Activated CD4-positive, alpha-beta T cell treated with anti-CD3 and anti-CD28 coated beads, Interleukin-2, amount 50 U/mL, for 24 hours (primary cell): ENCODE data around the gene HORMAD2.

Experiments used
- DNase-seq, 2 donors: peaks; one replicate each; pipeline ENCODE4 v3.0.0-alpha.2; 2020; ENCODE audit warnings: low read depth in 1 of 2, low spot score in 1 of 2

Gene HORMAD2

GRCh38 chr22:30079952-30080533 lies at the start of gene HORMAD2:
TSS of gene HORMAD2 (plus strand) at chr22:30080464. CDS start at chr22:30093953, 13,489 bp downstream.
- DNase-seq = no peak

- DNase-seq = no peak
These were observed 48.9 kb upstream of the HORMAD2 start for GRCh38 chr22:30031328-30031727.

- DNase-seq = no peak
These were observed 48.4 kb upstream of the HORMAD2 start for GRCh38 chr22:30031764-30032455.

- DNase-seq = no peak
These were observed 47.1 kb upstream of the HORMAD2 start for GRCh38 chr22:30033137-30033536.

GRCh38 chr22:30033901-30034300 lies 46.4 kb upstream of the HORMAD2 start:
- DNase-seq = no peak

GRCh38 chr22:30036656-30037055 lies 43.6 kb upstream of the HORMAD2 start:
- DNase-seq = no peak

GRCh38 chr22:30038219-30038618 lies 42.0 kb upstream of the HORMAD2 start:
- DNase-seq = no peak

GRCh38 chr22:30040499-30041260 lies 39.6 kb upstream of the HORMAD2 start:
- DNase-seq = no peak

- DNase-seq = no peak
These were observed 38.8 kb upstream of the HORMAD2 start for GRCh38 chr22:30041475-30041874.

GRCh38 chr22:30041881-30042280 lies 38.4 kb upstream of the HORMAD2 start:
- no peak for DNase-seq

- no peak for DNase-seq
These were observed 37.1 kb upstream of the HORMAD2 start for GRCh38 chr22:30043161-30043560.

GRCh38 chr22:30044369-30044768 lies 35.9 kb upstream of the HORMAD2 start:
- no peak for DNase-seq

GRCh38 chr22:30044881-30045493 lies 35.3 kb upstream of the HORMAD2 start:
- no peak for DNase-seq

- DNase-seq = no peak
These were observed 34.8 kb upstream of the HORMAD2 start for GRCh38 chr22:30045494-30045887.

- no peak for DNase-seq
These were observed 34.2 kb upstream of the HORMAD2 start for GRCh38 chr22:30045901-30046715.

- no peak for DNase-seq
These were observed 33.4 kb upstream of the HORMAD2 start for GRCh38 chr22:30046716-30047363.

GRCh38 chr22:30047364-30047738 lies 32.9 kb upstream of the HORMAD2 start:
- DNase-seq = no peak

GRCh38 chr22:30048681-30049080 lies 31.6 kb upstream of the HORMAD2 start:
- no peak for DNase-seq

- DNase-seq = no peak
These were observed 26.0 kb upstream of the HORMAD2 start for GRCh38 chr22:30054067-30054763.

GRCh38 chr22:30054764-30055069 lies 25.5 kb upstream of the HORMAD2 start:
- no peak for DNase-seq
